Measurements from ENCODE around the gene KIF26B.

DNA sequence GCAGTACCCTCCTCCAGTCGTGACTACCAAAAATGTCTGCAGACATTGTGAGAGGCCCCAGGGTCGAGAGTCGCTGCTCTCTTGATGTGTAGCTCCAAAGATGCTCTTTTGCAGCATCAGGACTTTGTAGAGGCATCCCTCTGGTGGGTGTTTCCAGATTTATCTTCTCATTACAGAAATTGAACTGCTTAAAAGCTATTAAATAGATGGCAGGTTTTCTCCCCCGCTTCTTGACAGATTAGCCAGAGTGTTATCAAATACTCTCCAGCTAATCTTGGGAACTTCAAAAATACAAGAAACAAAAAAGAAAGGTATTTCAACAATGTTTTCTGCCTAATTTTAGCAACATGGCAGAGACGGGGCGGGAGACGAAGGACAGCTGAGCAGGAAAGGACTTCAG, 265.2 kb downstream of the KIF26B start:
- TF ChIP-seq, protein P1, sequence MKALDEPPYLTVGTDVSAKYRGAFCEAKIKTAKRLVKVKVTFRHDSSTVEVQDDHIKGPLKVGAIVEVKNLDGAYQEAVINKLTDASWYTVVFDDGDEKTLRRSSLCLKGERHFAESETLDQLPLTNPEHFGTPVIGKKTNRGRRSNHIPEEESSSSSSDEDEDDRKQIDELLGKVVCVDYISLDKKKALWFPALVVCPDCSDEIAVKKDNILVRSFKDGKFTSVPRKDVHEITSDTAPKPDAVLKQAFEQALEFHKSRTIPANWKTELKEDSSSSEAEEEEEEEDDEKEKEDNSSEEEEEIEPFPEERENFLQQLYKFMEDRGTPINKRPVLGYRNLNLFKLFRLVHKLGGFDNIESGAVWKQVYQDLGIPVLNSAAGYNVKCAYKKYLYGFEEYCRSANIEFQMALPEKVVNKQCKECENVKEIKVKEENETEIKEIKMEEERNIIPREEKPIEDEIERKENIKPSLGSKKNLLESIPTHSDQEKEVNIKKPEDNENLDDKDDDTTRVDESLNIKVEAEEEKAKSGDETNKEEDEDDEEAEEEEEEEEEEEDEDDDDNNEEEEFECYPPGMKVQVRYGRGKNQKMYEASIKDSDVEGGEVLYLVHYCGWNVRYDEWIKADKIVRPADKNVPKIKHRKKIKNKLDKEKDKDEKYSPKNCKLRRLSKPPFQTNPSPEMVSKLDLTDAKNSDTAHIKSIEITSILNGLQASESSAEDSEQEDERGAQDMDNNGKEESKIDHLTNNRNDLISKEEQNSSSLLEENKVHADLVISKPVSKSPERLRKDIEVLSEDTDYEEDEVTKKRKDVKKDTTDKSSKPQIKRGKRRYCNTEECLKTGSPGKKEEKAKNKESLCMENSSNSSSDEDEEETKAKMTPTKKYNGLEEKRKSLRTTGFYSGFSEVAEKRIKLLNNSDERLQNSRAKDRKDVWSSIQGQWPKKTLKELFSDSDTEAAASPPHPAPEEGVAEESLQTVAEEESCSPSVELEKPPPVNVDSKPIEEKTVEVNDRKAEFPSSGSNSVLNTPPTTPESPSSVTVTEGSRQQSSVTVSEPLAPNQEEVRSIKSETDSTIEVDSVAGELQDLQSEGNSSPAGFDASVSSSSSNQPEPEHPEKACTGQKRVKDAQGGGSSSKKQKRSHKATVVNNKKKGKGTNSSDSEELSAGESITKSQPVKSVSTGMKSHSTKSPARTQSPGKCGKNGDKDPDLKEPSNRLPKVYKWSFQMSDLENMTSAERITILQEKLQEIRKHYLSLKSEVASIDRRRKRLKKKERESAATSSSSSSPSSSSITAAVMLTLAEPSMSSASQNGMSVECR (CRISPR knock-in tag; IDR thresholded peaks at IDR 0.05; ENCODE audit: borderline replicate concordance): no peak
- TF ChIP-seq KAT7 (CRISPR knock-in tag; IDR thresholded peaks at IDR 0.05; ENCODE audit: borderline replicate concordance): no peak
- no peak for TF ChIP-seq NR1H2 (CRISPR knock-in tag; IDR thresholded peaks at IDR 0.05)
